Measurements from ENCODE around the gene SAP30L.

The SAP30L gene

GRCh38 chr5:154445422-154446194 lies at the start of gene SAP30L:
TSS of gene SAP30L (plus strand) at chr5:154445997. CDS start at chr5:154446605, 608 bp downstream.
- DNase-seq = peak; percentile 82

- no peak for DNase-seq
Measured at GRCh38 chr5:154396128-154396527, 49.7 kb upstream of the SAP30L start.

- DNase-seq = peak; percentile 36
Measured at GRCh38 chr5:154397652-154398406, 48.0 kb upstream of the SAP30L start.

- no peak for DNase-seq
Measured at GRCh38 chr5:154400678-154401077, 45.1 kb upstream of the SAP30L start.

- no peak for DNase-seq
Measured at GRCh38 chr5:154401355-154401754, 44.4 kb upstream of the SAP30L start.

- no peak for DNase-seq
Measured at GRCh38 chr5:154401931-154402330, 43.9 kb upstream of the SAP30L start.

- no peak for DNase-seq
Measured at GRCh38 chr5:154402611-154403010, 43.2 kb upstream of the SAP30L start.

GRCh38 chr5:154403234-154403633 lies 42.6 kb upstream of the SAP30L start:
- no peak for DNase-seq

- DNase-seq = no peak
Measured at GRCh38 chr5:154403776-154404387, 41.9 kb upstream of the SAP30L start.

- peak; percentile 40 for DNase-seq
Measured at GRCh38 chr5:154405078-154405792, 40.6 kb upstream of the SAP30L start.

- DNase-seq = no peak
Measured at GRCh38 chr5:154406231-154406630, 39.6 kb upstream of the SAP30L start.

GRCh38 chr5:154406826-154407225 lies 39.0 kb upstream of the SAP30L start:
- DNase-seq = no peak

GRCh38 chr5:154408811-154409210 lies 37.0 kb upstream of the SAP30L start:
- DNase-seq = no peak

- DNase-seq = no peak
Measured at GRCh38 chr5:154409230-154409840, 36.5 kb upstream of the SAP30L start.

- no peak for DNase-seq
Measured at GRCh38 chr5:154410008-154410407, 35.8 kb upstream of the SAP30L start.

- DNase-seq = no peak
Measured at GRCh38 chr5:154410786-154411185, 35.0 kb upstream of the SAP30L start.

GRCh38 chr5:154411338-154411737 lies 34.5 kb upstream of the SAP30L start:
- DNase-seq = no peak

GRCh38 chr5:154412316-154412715 lies 33.5 kb upstream of the SAP30L start:
- no peak for DNase-seq

- DNase-seq = no peak
Measured at GRCh38 chr5:154412925-154413324, 32.9 kb upstream of the SAP30L start.

GRCh38 chr5:154415114-154415513 lies 30.7 kb upstream of the SAP30L start:
- no peak for DNase-seq

- DNase-seq = no peak
Measured at GRCh38 chr5:154418344-154418820, 27.4 kb upstream of the SAP30L start.

- DNase-seq = no peak
Measured at GRCh38 chr5:154419236-154419635, 26.6 kb upstream of the SAP30L start.

GRCh38 chr5:154421868-154422267 lies 23.9 kb upstream of the SAP30L start:
- DNase-seq = no peak
